Calu3 (cell line): ENCODE results near the gene NR2E3. TPM values are rescaled to one million over a fixed set of nuclear protein-coding genes. Genes with fewer than 3 reads are reported as not detected.

Experiments used
- BruUV-seq: library from RNA; stranded (reverse); fragments of 400-500 nt; replicated peaks from 2 replicates; lab custom pipeline; 2021; lab: Mats Ljungman, UMichigan
- CTCF ChIA-PET: fragments of 300-600 bp; sonication (Branson Sonifier 250); formaldehyde crosslinking; loops from one replicate; lab custom pipeline; 2022; ENCODE audit warnings: antibody characterized with exemption; lab: Charles Lee
- DNase-seq: peaks from one replicate; pipeline ENCODE4 v3.0.0; 2022
- H3K27ac Mint-ChIP-seq: one replicate; pipeline ENCODE4 v1.8.0; 2022; ENCODE audit warnings: mixed read lengths; ENCODE audit not compliant: unreplicated experiment
- H3K27me3 Mint-ChIP-seq: one replicate; pipeline ENCODE4 v1.8.0; 2022; ENCODE audit warnings: mixed read lengths; ENCODE audit not compliant: unreplicated experiment
- H3K36me3 Mint-ChIP-seq: one replicate; pipeline ENCODE4 v1.8.0; 2022; ENCODE audit warnings: mild to moderate bottlenecking, moderate library complexity, mixed read lengths; ENCODE audit not compliant: insufficient read depth, unreplicated experiment
- H3K4me1 Mint-ChIP-seq: one replicate; pipeline ENCODE4 v1.8.0; 2022; ENCODE audit warnings: mild to moderate bottlenecking, low read depth, mixed read lengths; ENCODE audit not compliant: unreplicated experiment
- H3K4me3 Mint-ChIP-seq: one replicate; pipeline ENCODE4 v1.8.0; 2022; ENCODE audit warnings: mild to moderate bottlenecking, low read depth, moderate library complexity, mixed read lengths; ENCODE audit not compliant: unreplicated experiment
- H3K9me3 Mint-ChIP-seq: one replicate; pipeline ENCODE4 v1.8.0; 2022; ENCODE audit warnings: low read depth, mixed read lengths; ENCODE audit not compliant: unreplicated experiment
- intact Hi-C: fragments of 100-400 bp; cut with micrococcal nuclease; formaldehyde crosslinking; loops from one replicate; pipeline ENCODE4 v1.10.0; 2022; ENCODE audit not compliant: unreplicated experiment
- total RNA-seq: library from RNA; stranded (reverse); gene quantifications from 2 replicates; pipeline ENCODE4 v1.2.3, GENCODE V29; 2022
- TF ChIP-seq, protein P1 (sequence below): fragments of 200-600 bp; IDR thresholded peaks from one replicate; pipeline ENCODE4 v1.8.0; 2022; ENCODE audit warnings: antibody characterized with exemption; ENCODE audit not compliant: unreplicated experiment

NR2E3 gene
- total RNA-seq, 1 experiment from 2014 or later = 0.83 TPM

DNA sequence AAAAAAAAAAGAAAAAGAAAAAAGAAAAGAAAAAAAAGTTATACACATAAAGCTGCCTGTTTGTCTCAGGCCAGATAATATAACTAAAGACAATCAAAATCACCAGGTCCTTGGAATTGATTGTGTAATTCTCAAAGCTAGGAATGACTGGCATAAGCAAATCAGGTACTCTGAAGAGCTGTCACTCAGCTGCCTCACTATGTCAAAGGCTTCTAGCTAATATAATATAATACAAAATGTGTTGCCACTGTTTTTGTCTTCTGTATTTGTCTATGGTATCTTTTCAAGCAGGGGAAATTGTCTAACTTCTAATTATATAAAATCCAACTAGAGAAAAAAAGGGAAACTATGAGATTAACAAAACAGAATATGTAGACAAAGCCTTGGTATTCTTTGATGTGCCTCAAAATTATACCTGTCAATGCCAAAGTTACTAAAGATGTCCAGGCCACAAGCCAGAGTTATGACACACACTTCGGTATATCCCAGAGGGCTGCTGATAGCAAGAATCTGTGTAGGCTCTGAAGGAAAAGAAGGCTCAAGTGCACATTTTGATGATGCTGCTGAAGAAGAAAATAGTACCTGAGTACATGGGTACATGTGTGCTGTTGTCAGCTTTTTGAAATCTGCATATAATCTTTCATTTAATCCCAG, 37.0 kb upstream of the NR2E3 start:
- H3K36me3 Mint-ChIP-seq = no peaks in the 10 kb centered on the region
- CTCF ChIA-PET = interaction anchor here (0.7 to 3.5 kb wide), 5 partner anchors 13 to 1552 kb away, joined by 3 to 10 read pairs (median 4); no protein-coding TSS in a partner anchor
- peaks cover 7% of the 10 kb centered on the region for H3K4me1 Mint-ChIP-seq
- intact Hi-C loops = no loop called here
- no peaks in the 10 kb centered on the region for H3K27me3 Mint-ChIP-seq
- H3K4me3 Mint-ChIP-seq = no peak overlapping the region
- H3K27ac Mint-ChIP-seq = no peak overlapping the region
- TF ChIP-seq, protein P1, sequence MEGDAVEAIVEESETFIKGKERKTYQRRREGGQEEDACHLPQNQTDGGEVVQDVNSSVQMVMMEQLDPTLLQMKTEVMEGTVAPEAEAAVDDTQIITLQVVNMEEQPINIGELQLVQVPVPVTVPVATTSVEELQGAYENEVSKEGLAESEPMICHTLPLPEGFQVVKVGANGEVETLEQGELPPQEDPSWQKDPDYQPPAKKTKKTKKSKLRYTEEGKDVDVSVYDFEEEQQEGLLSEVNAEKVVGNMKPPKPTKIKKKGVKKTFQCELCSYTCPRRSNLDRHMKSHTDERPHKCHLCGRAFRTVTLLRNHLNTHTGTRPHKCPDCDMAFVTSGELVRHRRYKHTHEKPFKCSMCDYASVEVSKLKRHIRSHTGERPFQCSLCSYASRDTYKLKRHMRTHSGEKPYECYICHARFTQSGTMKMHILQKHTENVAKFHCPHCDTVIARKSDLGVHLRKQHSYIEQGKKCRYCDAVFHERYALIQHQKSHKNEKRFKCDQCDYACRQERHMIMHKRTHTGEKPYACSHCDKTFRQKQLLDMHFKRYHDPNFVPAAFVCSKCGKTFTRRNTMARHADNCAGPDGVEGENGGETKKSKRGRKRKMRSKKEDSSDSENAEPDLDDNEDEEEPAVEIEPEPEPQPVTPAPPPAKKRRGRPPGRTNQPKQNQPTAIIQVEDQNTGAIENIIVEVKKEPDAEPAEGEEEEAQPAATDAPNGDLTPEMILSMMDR = no peak
- H3K9me3 Mint-ChIP-seq = no peaks in the 10 kb centered on the region
- no peak for DNase-seq
- BruUV-seq = no TSS peak

DNA sequence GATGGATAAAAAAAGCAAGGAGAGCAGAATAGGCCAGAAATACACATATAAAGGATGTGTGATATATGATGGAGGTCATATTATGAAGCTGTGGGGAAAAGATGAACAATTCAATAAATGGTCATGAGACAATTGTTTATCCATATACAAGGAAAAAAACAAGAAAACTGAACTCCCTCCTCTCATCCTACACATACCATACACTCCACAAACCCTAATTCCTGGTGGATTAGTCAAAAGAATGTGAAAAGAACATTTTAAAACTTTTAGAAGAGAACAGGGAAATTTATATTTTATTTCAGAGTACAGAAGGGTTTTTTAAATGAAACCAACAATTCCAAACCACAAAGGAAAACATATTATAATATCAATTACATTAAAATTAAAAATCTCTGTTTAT, 34.5 kb upstream of the NR2E3 start:
- CTCF ChIA-PET = no interaction called here
- intact Hi-C loops = no loop called here
- no peaks in the 10 kb centered on the region for H3K36me3 Mint-ChIP-seq
- H3K27me3 Mint-ChIP-seq = no peaks in the 10 kb centered on the region
- no peak for DNase-seq
- TF ChIP-seq, protein P1 = no peak
- no TSS peak for BruUV-seq
- no peak overlapping the region for H3K27ac Mint-ChIP-seq
- no peaks in the 10 kb centered on the region for H3K9me3 Mint-ChIP-seq
- no peak overlapping the region for H3K4me3 Mint-ChIP-seq
- H3K4me1 Mint-ChIP-seq = peaks cover 32% of the 10 kb centered on the region

DNA sequence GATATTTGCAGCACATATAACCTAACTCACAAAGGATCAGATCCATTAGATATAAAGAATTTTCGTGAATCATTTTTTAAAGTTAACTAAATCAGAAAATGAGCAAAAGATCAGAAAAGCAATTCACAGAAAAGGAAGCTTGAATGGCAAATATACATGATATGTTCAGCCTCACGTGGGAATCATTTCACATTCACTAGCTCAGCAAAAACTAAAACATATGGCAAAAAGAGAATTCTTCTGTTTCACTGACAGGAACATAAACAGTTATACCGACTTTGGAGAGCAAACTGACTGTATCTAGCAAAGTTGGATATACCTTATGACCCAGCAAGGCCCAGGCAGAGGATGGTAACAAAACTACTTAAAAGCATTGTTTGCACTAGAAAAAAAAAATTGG, 34.0 kb upstream of the NR2E3 start:
- H3K27me3 Mint-ChIP-seq = no peaks in the 10 kb centered on the region
- no TSS peak for BruUV-seq
- TF ChIP-seq, protein P1 = no peak
- no peak for DNase-seq
- H3K9me3 Mint-ChIP-seq = no peaks in the 10 kb centered on the region
- intact Hi-C loops = no loop called here
- no peak overlapping the region for H3K27ac Mint-ChIP-seq
- peaks cover 36% of the 10 kb centered on the region for H3K4me1 Mint-ChIP-seq
- H3K4me3 Mint-ChIP-seq = no peak overlapping the region
- CTCF ChIA-PET = no interaction called here
- H3K36me3 Mint-ChIP-seq = no peaks in the 10 kb centered on the region

DNA sequence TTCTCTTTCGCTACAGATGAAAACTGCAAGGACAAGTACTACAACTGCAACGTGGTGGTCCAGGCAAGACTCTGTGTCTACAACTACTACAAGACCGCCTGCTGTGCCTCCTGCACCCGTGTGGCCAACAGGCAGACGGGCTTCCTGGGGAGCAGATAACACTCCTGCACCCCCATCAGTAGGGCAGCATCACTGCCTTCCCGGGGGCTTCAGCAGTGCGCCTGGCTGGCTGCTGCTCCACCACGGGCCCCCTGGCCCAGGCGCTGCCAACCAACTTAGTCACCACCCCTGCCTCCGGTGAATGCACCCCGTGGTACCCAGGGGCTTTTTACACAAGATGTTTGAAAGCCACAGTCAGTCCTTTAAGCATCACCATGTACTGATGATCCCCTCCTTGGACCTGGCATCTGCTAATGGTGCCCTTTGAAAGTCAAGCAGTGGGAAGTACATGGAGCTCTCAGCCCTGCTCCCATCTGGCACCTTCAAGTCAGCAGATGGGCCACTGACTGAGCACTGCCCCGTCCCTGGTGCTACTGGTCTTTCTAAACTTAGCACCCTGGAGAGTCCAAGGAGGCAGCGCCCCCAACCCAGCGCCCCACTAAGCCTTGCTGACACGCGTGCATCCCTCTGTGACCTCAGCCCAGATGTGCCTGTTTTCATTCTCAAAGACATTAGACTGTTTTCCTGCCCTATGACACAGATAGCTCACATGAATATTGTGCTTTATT, 33.0 kb upstream of the NR2E3 start:
- no peaks in the 10 kb centered on the region for H3K27me3 Mint-ChIP-seq
- TF ChIP-seq, protein P1 = no peak
- intact Hi-C loops = no loop called here
- no peak for DNase-seq
- peaks cover 40% of the 10 kb centered on the region for H3K4me1 Mint-ChIP-seq
- CTCF ChIA-PET = interaction anchor here (0.8 to 1.1 kb wide), 2 partner anchors 14 to 25 kb away, joined by 3 read pairs; no protein-coding TSS in a partner anchor
- H3K27ac Mint-ChIP-seq = no peak overlapping the region
- H3K36me3 Mint-ChIP-seq = no peaks in the 10 kb centered on the region
- no TSS peak for BruUV-seq
- H3K4me3 Mint-ChIP-seq = no peak overlapping the region
- H3K9me3 Mint-ChIP-seq = no peaks in the 10 kb centered on the region
